Stimulated activated CD4-positive, alpha-beta T cell treated with anti-CD3 and anti-CD28 coated beads, Interleukin-4, amount 100 ng/mL, for 1 hour (primary cell): ENCODE data around the gene KIF16B.

Experiments
- DNase-seq: peaks from one replicate; pipeline ENCODE4 v3.0.0-alpha.2; 2020

Gene KIF16B

GRCh38 chr20:16390991-16391390 lies 182.3 kb downstream of the KIF16B start:
- DNase-seq: no peak

GRCh38 chr20:16388731-16389130 lies 184.5 kb downstream of the KIF16B start:
- DNase-seq: no peak

- DNase-seq: no peak
Observed at GRCh38 chr20:16387666-16388065, 185.6 kb downstream of the KIF16B start.

- no peak for DNase-seq
Observed at GRCh38 chr20:16385891-16386290, 187.4 kb downstream of the KIF16B start.

- DNase-seq: no peak
Observed at GRCh38 chr20:16385462-16385861, 187.8 kb downstream of the KIF16B start.

GRCh38 chr20:16381444-16381843 lies 191.8 kb downstream of the KIF16B start:
- DNase-seq: no peak

GRCh38 chr20:16378712-16379370 lies 194.4 kb downstream of the KIF16B start:
- DNase-seq: no peak

GRCh38 chr20:16378122-16378521 lies 195.1 kb downstream of the KIF16B start:
- no peak for DNase-seq

GRCh38 chr20:16369441-16369840 lies 203.8 kb downstream of the KIF16B start:
- DNase-seq: no peak

GRCh38 chr20:16368645-16369292 lies 204.5 kb downstream of the KIF16B start:
- DNase-seq: no peak

GRCh38 chr20:16367948-16368560 lies 205.2 kb downstream of the KIF16B start:
- no peak for DNase-seq

- no peak for DNase-seq
Observed at GRCh38 chr20:16366529-16366928, 206.7 kb downstream of the KIF16B start.

GRCh38 chr20:16364320-16364687 lies 208.9 kb downstream of the KIF16B start:
- no peak for DNase-seq

- DNase-seq: no peak
Observed at GRCh38 chr20:16363506-16364319, 209.5 kb downstream of the KIF16B start.

- no peak for DNase-seq
Observed at GRCh38 chr20:16362642-16363041, 210.6 kb downstream of the KIF16B start.

- no peak for DNase-seq
Observed at GRCh38 chr20:16360668-16361067, 212.6 kb downstream of the KIF16B start.

- DNase-seq: no peak
Observed at GRCh38 chr20:16353417-16353781, 219.8 kb downstream of the KIF16B start.

- no peak for DNase-seq
Observed at GRCh38 chr20:16352751-16353416, 220.4 kb downstream of the KIF16B start.

GRCh38 chr20:16352321-16352720 lies 220.9 kb downstream of the KIF16B start:
- no peak for DNase-seq

- DNase-seq: no peak
Observed at GRCh38 chr20:16351415-16351814, 221.8 kb downstream of the KIF16B start.

- DNase-seq: no peak
Observed at GRCh38 chr20:16350465-16350864, 222.8 kb downstream of the KIF16B start.

GRCh38 chr20:16349523-16350260 lies 223.6 kb downstream of the KIF16B start:
- no peak for DNase-seq
